H9 (cell line): ENCODE results near the gene MARF1. TPM values are rescaled to one million over a fixed set of nuclear protein-coding genes. Genes with fewer than 3 reads are reported as not detected.

ENCODE experiments used
- DNase-seq: peaks from one replicate; pipeline ENCODE4 v3.0.0-alpha.2; 2017
- H2AFZ ChIP-seq: one replicate; pipeline ENCODE4 v1.6.1; 2013; ENCODE audit warnings: mild to moderate bottlenecking, low read length, control low read depth, moderate library complexity
- H2AK5ac ChIP-seq: 2 replicates; pipeline ENCODE4 v1.6.1; 2013; ENCODE audit warnings: low read length, control low read depth, mixed read lengths; ENCODE audit not compliant: insufficient read length
- H2BK120ac ChIP-seq: one replicate; pipeline ENCODE4 v1.6.1; 2013; ENCODE audit warnings: low read depth, mild to moderate bottlenecking, low read length, control low read depth, inconsistent platforms; ENCODE audit not compliant: poor library complexity, severe bottlenecking
- H2BK12ac ChIP-seq: 2 replicates; pipeline ENCODE4 v1.6.1; 2013; ENCODE audit warnings: low read length, control low read depth, mixed read lengths, low read depth; ENCODE audit not compliant: insufficient read length
- H2BK15ac ChIP-seq: 2 replicates; pipeline ENCODE4 v1.6.1; 2013; ENCODE audit warnings: low read depth, low read length, control low read depth
- H2BK20ac ChIP-seq: one replicate; pipeline ENCODE4 v1.6.1; 2013; ENCODE audit warnings: low read depth, mild to moderate bottlenecking, low read length, control low read depth, inconsistent platforms; ENCODE audit not compliant: poor library complexity, severe bottlenecking
- H2BK5ac ChIP-seq: 2 replicates; pipeline ENCODE4 v1.6.1; 2013; ENCODE audit warnings: low read length, control low read depth, mixed read lengths; ENCODE audit not compliant: insufficient read length
- H3K14ac ChIP-seq: 2 replicates; pipeline ENCODE4 v1.6.1; 2013; ENCODE audit warnings: low read length, control low read depth; ENCODE audit not compliant: insufficient read depth
- H3K18ac ChIP-seq: 2 replicates; pipeline ENCODE4 v1.6.1; 2013; ENCODE audit warnings: low read depth, mild to moderate bottlenecking, mixed read lengths, low read length, control low read depth; ENCODE audit not compliant: insufficient read length
- H3K23ac ChIP-seq: 2 replicates; pipeline ENCODE4 v1.6.1; 2013; ENCODE audit warnings: low read length, control low read depth, mixed read lengths, low read depth; ENCODE audit not compliant: insufficient read length
- H3K23me2 ChIP-seq: 2 replicates; pipeline ENCODE4 v1.6.1; 2013; ENCODE audit warnings: low read depth, mild to moderate bottlenecking, mixed read lengths, low read length, control low read depth; ENCODE audit not compliant: insufficient read length, poor library complexity, severe bottlenecking
- H3K27ac ChIP-seq: 2 replicates; pipeline ENCODE4 v1.5.1; 2013; ENCODE audit warnings: low read length, control low read depth, mixed read lengths, low read depth; ENCODE audit not compliant: insufficient read length
- H3K27me3 ChIP-seq: 2 replicates; pipeline ENCODE4 v1.6.1; 2013; ENCODE audit warnings: low read length, control low read depth, inconsistent platforms; ENCODE audit not compliant: insufficient read depth
- H3K4ac ChIP-seq: 2 replicates; pipeline ENCODE4 v1.6.1; 2013; ENCODE audit warnings: low read depth, mild to moderate bottlenecking, control low read depth, inconsistent platforms, low read length, moderate library complexity
- H3K4me1 ChIP-seq: 2 replicates; pipeline ENCODE4 v1.6.1; 2013; ENCODE audit warnings: low read length, control low read depth, inconsistent platforms; ENCODE audit not compliant: insufficient read depth
- H3K4me2 ChIP-seq: 2 replicates; pipeline ENCODE4 v1.6.1; 2013; ENCODE audit warnings: low read length, control low read depth, mixed read lengths; ENCODE audit not compliant: insufficient read length, insufficient read depth
- H3K56ac ChIP-seq: 2 replicates; pipeline ENCODE4 v1.6.1; 2013; ENCODE audit warnings: low read depth, mild to moderate bottlenecking, mixed read lengths, low read length, control low read depth; ENCODE audit not compliant: insufficient read length
- H3K79me1 ChIP-seq: 2 replicates; pipeline ENCODE4 v1.6.1; 2013; ENCODE audit warnings: low read depth, mild to moderate bottlenecking, moderate library complexity, low read length, control low read depth, inconsistent platforms; ENCODE audit not compliant: insufficient read depth, poor library complexity, severe bottlenecking
- H3K79me2 ChIP-seq: 2 replicates; pipeline ENCODE4 v1.6.1; 2013; ENCODE audit warnings: low read length, control low read depth, inconsistent platforms; ENCODE audit not compliant: insufficient read depth
- H3K9ac ChIP-seq: 2 replicates; pipeline ENCODE4 v1.6.1; 2013; ENCODE audit warnings: low read length, control low read depth, mixed read lengths; ENCODE audit not compliant: insufficient read length; ENCODE audit errors: extremely low read depth
- H3K9me3 ChIP-seq: one replicate; pipeline ENCODE4 v1.6.1; 2013; ENCODE audit warnings: low read depth, low read length, inconsistent platforms; ENCODE audit not compliant: control insufficient read depth
- H3T11ph ChIP-seq: one replicate; pipeline ENCODE4 v1.6.1; 2013; ENCODE audit warnings: mild to moderate bottlenecking, low read length, control low read depth, inconsistent platforms
- H4K20me1 ChIP-seq: one replicate; pipeline ENCODE4 v1.6.1; 2013; ENCODE audit not compliant: control insufficient read depth, insufficient read length, insufficient read depth
- H4K5ac ChIP-seq: 2 replicates; pipeline ENCODE4 v1.6.1; 2013; ENCODE audit warnings: low read depth, mild to moderate bottlenecking, mixed read lengths, low read length, control low read depth; ENCODE audit not compliant: insufficient read length
- H4K8ac ChIP-seq: replicated peaks from 2 replicates; pipeline ENCODE4 v1.6.1; 2013; ENCODE audit warnings: low read length, control low read depth, mixed read lengths, low read depth; ENCODE audit not compliant: insufficient read length
- H4K91ac ChIP-seq: 2 replicates; pipeline ENCODE4 v1.6.1; 2013; ENCODE audit warnings: low read depth, mild to moderate bottlenecking, moderate library complexity, mixed read lengths, low read length, control low read depth; ENCODE audit not compliant: insufficient read length
- H3K27ac Mint-ChIP-seq, 3 experiments: 2 replicates in 2 of 3; 3 replicates in 1 of 3; pipeline ENCODE4 v1.8.0; 2020 to 2021; ENCODE audit warnings: mixed read lengths in 3 of 3, mild to moderate bottlenecking in 1 of 3, moderate library complexity in 1 of 3
- H3K27me3 Mint-ChIP-seq: 2 replicates; pipeline ENCODE4 v1.8.0; 2021; ENCODE audit warnings: low read depth, mild to moderate bottlenecking, moderate library complexity, mixed read lengths
- H3K36me3 Mint-ChIP-seq, 3 experiments: 2 replicates in 2 of 3; 3 replicates in 1 of 3; pipeline ENCODE4 v1.8.0; 2020 to 2021; ENCODE audit warnings: low read depth in 3 of 3, mixed read lengths in 3 of 3; ENCODE audit not compliant: insufficient read depth in 1 of 3
- H3K4me1 Mint-ChIP-seq, 2 experiments: 2 replicates each; pipeline ENCODE4 v1.8.0; 2020; ENCODE audit warnings: mixed read lengths in 2 of 2
- H3K4me3 Mint-ChIP-seq, 2 experiments: 2 replicates in 1 of 2; 3 replicates in 1 of 2; pipeline ENCODE4 v1.8.0; 2020 to 2021; ENCODE audit warnings: mild to moderate bottlenecking in 2 of 2, mixed read lengths in 2 of 2, moderate library complexity in 1 of 2
- H3K9me3 Mint-ChIP-seq, 2 experiments: 2 replicates in 1 of 2; 3 replicates in 1 of 2; pipeline ENCODE4 v1.8.0; 2020; ENCODE audit warnings: mild to moderate bottlenecking in 2 of 2, mixed read lengths in 2 of 2, moderate library complexity in 1 of 2
- CTCF ChIP-seq: fragments of 200-600 bp; sonication (generic); conservative IDR thresholded peaks from 3 replicates; pipeline ENCODE4 v1.8.0; 2021; ENCODE audit warnings: antibody characterized with exemption, mild to moderate bottlenecking
- WGBS: extraction: QIAGEN DNeasy Blood & Tissue Kit; methylation state at CpG from one replicate; pipeline ENCODE4 v1.1.7; 2013; ENCODE audit warnings: missing lambda C conversion rate, low lambda C conversion rate, mixed read lengths; ENCODE audit not compliant: insufficient read length; ENCODE audit errors: extremely low coverage; 5-methylcytosine and 5-hydroxymethylcytosine counted together
- total RNA-seq: library from RNA; stranded (reverse); gene quantifications from 2 replicates; pipeline ENCODE4 v1.2.1, GENCODE V29; 2021

MARF1 gene
- total RNA-seq, 1 experiment from 2014 or later: 23.3 TPM

GRCh38 chr16:15585956-15586355, 57.0 kb downstream of the MARF1 start:
- no peaks in the 10 kb centered on the region for H3K27me3 ChIP-seq
- no peak overlapping the region for H4K8ac ChIP-seq
- Mint-ChIP-seq H3K9me3 (peaks cover 25% of the 10 kb centered on the region in 2 experiments), H3K27ac (no peak overlapping the region), H3K36me3 (peaks cover 56 to 77% (median 60%) of the 10 kb centered on the region in 3 experiments), H3K27me3 (no peaks in the 10 kb centered on the region), H3K4me1 (no peaks in the 10 kb centered on the region), H3K4me3 (no peak overlapping the region)
- no peak for DNase-seq
- no peak for TF ChIP-seq CTCF
- H3K14ac ChIP-seq: no peak overlapping the region
- H3K18ac ChIP-seq: no peak overlapping the region
- no peak overlapping the region for H2AFZ ChIP-seq
- H2BK5ac ChIP-seq: no peak overlapping the region
- no peak overlapping the region for H2BK20ac ChIP-seq
- H3K23me2 ChIP-seq: no peaks in the 10 kb centered on the region
- H3K4me1 ChIP-seq: no peaks in the 10 kb centered on the region
- H3K4me2 ChIP-seq: no peak overlapping the region
- no peak overlapping the region for H3K56ac ChIP-seq
- no peaks in the 10 kb centered on the region for H3K79me2 ChIP-seq
- H3K79me1 ChIP-seq: no peaks in the 10 kb centered on the region
- H3K23ac ChIP-seq: no peak overlapping the region
- no peak overlapping the region for H2BK12ac ChIP-seq
- no peak overlapping the region for H2BK15ac ChIP-seq
- H2BK120ac ChIP-seq: no peak overlapping the region
- no CpG with 5 or more reads among the region's 1 CpG for WGBS
- H3K27ac ChIP-seq: no peak overlapping the region
- no peak overlapping the region for H3K9ac ChIP-seq
- H3T11ph ChIP-seq: no peak overlapping the region
- H3K9me3 ChIP-seq: peaks cover 6% of the 10 kb centered on the region
- no peak overlapping the region for H4K91ac ChIP-seq
- H2AK5ac ChIP-seq: no peak overlapping the region
- H4K5ac ChIP-seq: no peak overlapping the region
- H3K4ac ChIP-seq: no peak overlapping the region
- H4K20me1 ChIP-seq: no peaks in the 10 kb centered on the region
